ENCODE results near the gene SLC44A5.
"Not testable (repeated sequence)": the region's sequence is repeated elsewhere in the genome, so short reads cannot be mapped to it uniquely, and the experiment has no call there.

The SLC44A5 gene

GRCh38 chr1:75198761-75199160, 412.2 kb downstream of the SLC44A5 start:
- H3K79me2 ChIP-seq (ENCODE audit: insufficient read depth, low read depth): no peaks in the 10 kb centered on the region
- H3K4me3 ChIP-seq (IDR thresholded peaks at IDR 0.05; ENCODE audit: insufficient read depth, low read depth, low read length): no peak overlapping the region
- no peak overlapping the region for H2AFZ ChIP-seq (ENCODE audit: low read depth)
- no peak overlapping the region for H3K27ac ChIP-seq
- peaks cover 4% of the 10 kb centered on the region for H3K4me1 ChIP-seq (ENCODE audit: low read depth, poor library complexity, severe bottlenecking)
- H3K4me2 ChIP-seq: no peak overlapping the region
- H3K27me3 ChIP-seq (ENCODE audit: insufficient read depth, low read depth): no peaks in the 10 kb centered on the region
- H3K9ac ChIP-seq: no peak overlapping the region
- no peaks in the 10 kb centered on the region for H4K20me1 ChIP-seq (ENCODE audit: insufficient read depth)
- no peak for TF ChIP-seq CTCF (conservative IDR thresholded peaks at IDR 0.05; ENCODE audit: low read depth, low read length)
- H3K36me3 ChIP-seq (ENCODE audit: insufficient read depth): no peaks in the 10 kb centered on the region

- H2AFZ ChIP-seq (ENCODE audit: low read depth): no peak overlapping the region
- no peaks in the 10 kb centered on the region for H3K79me2 ChIP-seq (ENCODE audit: insufficient read depth, low read depth)
- no peak overlapping the region for H3K4me3 ChIP-seq (IDR thresholded peaks at IDR 0.05; ENCODE audit: insufficient read depth, low read depth, low read length)
- H3K4me2 ChIP-seq: no peak overlapping the region
- H3K4me1 ChIP-seq (ENCODE audit: low read depth, poor library complexity, severe bottlenecking): no peaks in the 10 kb centered on the region
- H3K36me3 ChIP-seq (ENCODE audit: insufficient read depth): no peaks in the 10 kb centered on the region
- H3K27ac ChIP-seq: no peak overlapping the region
- no peaks in the 10 kb centered on the region for H3K27me3 ChIP-seq (ENCODE audit: insufficient read depth, low read depth)
- no peak for TF ChIP-seq CTCF (conservative IDR thresholded peaks at IDR 0.05; ENCODE audit: low read depth, low read length)
- H3K9ac ChIP-seq: no peak overlapping the region
- no peaks in the 10 kb centered on the region for H4K20me1 ChIP-seq (ENCODE audit: insufficient read depth)
Measured at GRCh38 chr1:75198163-75198562, 412.8 kb downstream of the SLC44A5 start.

GRCh38 chr1:75188892-75189291, 422.0 kb downstream of the SLC44A5 start:
- no peaks in the 10 kb centered on the region for H3K79me2 ChIP-seq (ENCODE audit: insufficient read depth, low read depth)
- no peak overlapping the region for H3K9ac ChIP-seq
- H4K20me1 ChIP-seq (ENCODE audit: insufficient read depth): no peaks in the 10 kb centered on the region
- H2AFZ ChIP-seq (ENCODE audit: low read depth): no peak overlapping the region
- H3K36me3 ChIP-seq (ENCODE audit: insufficient read depth): no peaks in the 10 kb centered on the region
- H3K4me2 ChIP-seq: no peak overlapping the region
- no peak for TF ChIP-seq CTCF (conservative IDR thresholded peaks at IDR 0.05; ENCODE audit: low read depth, low read length)
- no peaks in the 10 kb centered on the region for H3K4me1 ChIP-seq (ENCODE audit: low read depth, poor library complexity, severe bottlenecking)
- no peak overlapping the region for H3K4me3 ChIP-seq (IDR thresholded peaks at IDR 0.05; ENCODE audit: insufficient read depth, low read depth, low read length)
- no peak overlapping the region for H3K27ac ChIP-seq
- H3K27me3 ChIP-seq (ENCODE audit: insufficient read depth, low read depth): no peaks in the 10 kb centered on the region

- H3K27me3 ChIP-seq (ENCODE audit: insufficient read depth, low read depth); H3K79me2 ChIP-seq (ENCODE audit: insufficient read depth, low read depth); H3K9ac ChIP-seq; H3K4me3 ChIP-seq (IDR thresholded peaks at IDR 0.05; ENCODE audit: insufficient read depth, low read depth, low read length); H3K36me3 ChIP-seq (ENCODE audit: insufficient read depth); H4K20me1 ChIP-seq (ENCODE audit: insufficient read depth); H3K4me2 ChIP-seq; H2AFZ ChIP-seq (ENCODE audit: low read depth); H3K27ac ChIP-seq; H3K4me1 ChIP-seq (ENCODE audit: low read depth, poor library complexity, severe bottlenecking): not testable (repeated sequence)
Measured at GRCh38 chr1:75181214-75181955, 429.5 kb downstream of the SLC44A5 start.

GRCh38 chr1:75174031-75174760, 436.7 kb downstream of the SLC44A5 start:
- Histone ChIP-seq H3K4me2 (no peak overlapping the region), H3K27ac (no peak overlapping the region), H3K4me1 (ENCODE audit: low read depth, poor library complexity, severe bottlenecking) (no peaks in the 10 kb centered on the region), H3K36me3 (ENCODE audit: insufficient read depth) (no peaks in the 10 kb centered on the region), H2AFZ (ENCODE audit: low read depth) (no peak overlapping the region), H3K27me3 (ENCODE audit: insufficient read depth, low read depth) (no peaks in the 10 kb centered on the region), H3K4me3 (IDR thresholded peaks at IDR 0.05; ENCODE audit: insufficient read depth, low read depth, low read length) (no peak overlapping the region), H4K20me1 (ENCODE audit: insufficient read depth) (no peaks in the 10 kb centered on the region), H3K79me2 (ENCODE audit: insufficient read depth, low read depth) (no peaks in the 10 kb centered on the region), H3K9ac (no peak overlapping the region)
- TF ChIP-seq CTCF (conservative IDR thresholded peaks at IDR 0.05; ENCODE audit: low read depth, low read length): no peak

All from KMS-11 (cell line).